ENCODE measurements around the gene CIC. TPM values are rescaled to one million over a fixed set of nuclear protein-coding genes. Genes with fewer than 3 reads are reported as not detected.

The CIC gene
- polyA plus RNA-seq, 1 donor (not counting 4 experiments of a cell fraction or from before 2014, with no cell fraction given): 3.1 TPM

- no peaks in the 10 kb centered on the region for H4K20me1 ChIP-seq (ENCODE audit: control insufficient read depth, extremely low read depth, insufficient read depth, low read length)
- H3K4me1 ChIP-seq (ENCODE audit: control insufficient read depth, extremely low read depth, insufficient read depth, low read length): peaks cover 10% of the 10 kb centered on the region
- H3K9ac ChIP-seq (ENCODE audit: control insufficient read depth, extremely low read depth, insufficient read depth, low read length): no peak overlapping the region
- H3K79me2 ChIP-seq (ENCODE audit: control insufficient read depth, insufficient read depth, low read length): no peaks in the 10 kb centered on the region
- FAIRE-seq (peak; percentile 67), DNase-seq (ENCODE audit: low read depth, low spot score) (no peak)
- no peaks in the 10 kb centered on the region for H3K9me1 ChIP-seq (ENCODE audit: control insufficient read depth, extremely low read depth, insufficient read depth, low read length)
- H3K4me2 ChIP-seq (ENCODE audit: control insufficient read depth, extremely low read depth, insufficient read depth, low read depth, low read length): no peak overlapping the region
- H3K36me3 ChIP-seq (ENCODE audit: control insufficient read depth in 2 of 2, extremely low read depth in 1 of 2, insufficient read depth in 2 of 2, low read length in 2 of 2): peaks cover 37 to 47% of the 10 kb centered on the region in 2 experiments
- no peaks in the 10 kb centered on the region for H3K27me3 ChIP-seq (ENCODE audit: control insufficient read depth, extremely low read depth, insufficient read depth, low read length)
- no peak overlapping the region for H3K27ac ChIP-seq (ENCODE audit: control insufficient read depth, insufficient read depth, low read length)
- H3K4me3 ChIP-seq (ENCODE audit: control insufficient read depth in 2 of 3, extremely low read depth in 1 of 3, insufficient read depth in 2 of 3, low read depth in 1 of 3, low read length in 3 of 3): no peak overlapping the region
- no peaks in the 10 kb centered on the region for H3K9me3 ChIP-seq (ENCODE audit: control insufficient read depth, low read depth, low read length)
- dilution Hi-C loops (cut with MboI; ENCODE audit: extremely low pct_ligation_motif_present, low sequenced_read_pairs): no loop called here
- TF ChIP-seq CTCF (optimal IDR thresholded peaks at IDR 0.05 in 1 of 3, IDR thresholded peaks at IDR 0.05 in 1 of 3, conservative IDR thresholded peaks at IDR 0.05 in 1 of 3; ENCODE audit: extremely low read depth in 1 of 3, insufficient read depth in 2 of 3, low read length in 3 of 3) (peak; percentile 93 to 98 (median 98)), EZH2 (IDR thresholded peaks at IDR 0.05; ENCODE audit: low read length) (no peak)
- no peak overlapping the region for H2AFZ ChIP-seq (ENCODE audit: control insufficient read depth, low read length)
Observed at GRCh38 chr19:42295831-42296525, 26.9 kb downstream of the CIC start.

- H3K36me3 ChIP-seq (ENCODE audit: control insufficient read depth in 2 of 2, extremely low read depth in 1 of 2, insufficient read depth in 2 of 2, low read length in 2 of 2): peaks cover 29 to 42% of the 10 kb centered on the region in 2 experiments
- no peaks in the 10 kb centered on the region for H3K9me1 ChIP-seq (ENCODE audit: control insufficient read depth, extremely low read depth, insufficient read depth, low read length)
- TF ChIP-seq CTCF (optimal IDR thresholded peaks at IDR 0.05 in 1 of 3, IDR thresholded peaks at IDR 0.05 in 1 of 3, conservative IDR thresholded peaks at IDR 0.05 in 1 of 3; ENCODE audit: extremely low read depth in 1 of 3, insufficient read depth in 2 of 3, low read length in 3 of 3): no peak
- no peak for TF ChIP-seq EZH2 (IDR thresholded peaks at IDR 0.05; ENCODE audit: low read length)
- FAIRE-seq: no peak
- dilution Hi-C loops (cut with MboI; ENCODE audit: extremely low pct_ligation_motif_present, low sequenced_read_pairs): no loop called here
- H3K9me3 ChIP-seq (ENCODE audit: control insufficient read depth, low read depth, low read length): no peaks in the 10 kb centered on the region
- no peak for DNase-seq (ENCODE audit: low read depth, low spot score)
- no peak overlapping the region for H2AFZ ChIP-seq (ENCODE audit: control insufficient read depth, low read length)
- H3K4me1 ChIP-seq (ENCODE audit: control insufficient read depth, extremely low read depth, insufficient read depth, low read length): peaks cover 8% of the 10 kb centered on the region
- no peak overlapping the region for H3K4me2 ChIP-seq (ENCODE audit: control insufficient read depth, extremely low read depth, insufficient read depth, low read depth, low read length)
- no peak overlapping the region for H3K4me3 ChIP-seq (ENCODE audit: control insufficient read depth in 2 of 3, extremely low read depth in 1 of 3, insufficient read depth in 2 of 3, low read depth in 1 of 3, low read length in 3 of 3)
- H3K27me3 ChIP-seq (ENCODE audit: control insufficient read depth, extremely low read depth, insufficient read depth, low read length): no peaks in the 10 kb centered on the region
- H3K9ac ChIP-seq (ENCODE audit: control insufficient read depth, extremely low read depth, insufficient read depth, low read length): no peak overlapping the region
- no peaks in the 10 kb centered on the region for H3K79me2 ChIP-seq (ENCODE audit: control insufficient read depth, insufficient read depth, low read length)
- H3K27ac ChIP-seq (ENCODE audit: control insufficient read depth, insufficient read depth, low read length): no peak overlapping the region
- H4K20me1 ChIP-seq (ENCODE audit: control insufficient read depth, extremely low read depth, insufficient read depth, low read length): no peaks in the 10 kb centered on the region
Observed at GRCh38 chr19:42297039-42297438, 28.0 kb downstream of the CIC start.
